ENCODE results near the gene ARL5C.

Gene ARL5C

DNA sequence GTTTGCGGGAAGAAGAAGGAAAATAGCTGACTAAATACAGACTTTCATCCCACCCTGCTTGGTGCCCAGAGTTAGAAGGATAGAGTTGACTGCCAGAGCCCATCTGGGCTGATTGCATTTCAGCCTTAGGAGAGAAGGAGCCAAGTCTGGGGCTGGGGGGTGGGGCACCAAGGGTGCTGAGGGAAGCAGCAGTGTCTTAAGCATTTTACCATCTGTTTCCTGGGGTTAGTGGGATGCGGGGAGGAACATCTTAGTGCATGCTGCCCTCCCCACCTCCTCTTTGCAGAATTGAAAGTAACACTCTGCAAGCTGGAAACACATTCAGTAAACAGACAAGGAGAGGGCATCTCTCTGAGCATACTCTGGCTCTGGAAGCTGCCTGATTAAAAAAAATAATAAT, 1.5 kb upstream of the ARL5C start:
- H3K4me3 ChIP-seq (ENCODE audit: low read length): no peak overlapping the region
- no peak for TF ChIP-seq CTCF (IDR thresholded peaks at IDR 0.05; ENCODE audit: insufficient read depth, low read depth, low read length, missing control alignments)
- DNase-seq (ENCODE audit: low read depth): no peak

- peak; percentile 42 for DNase-seq (ENCODE audit: low read depth)
- no peak for TF ChIP-seq CTCF (IDR thresholded peaks at IDR 0.05; ENCODE audit: insufficient read depth, low read depth, low read length, missing control alignments)
- H3K4me3 ChIP-seq (ENCODE audit: low read length): no peak overlapping the region
Observed at GRCh38 chr17:39166437-39167335, 725 bp upstream of the ARL5C start.

DNA sequence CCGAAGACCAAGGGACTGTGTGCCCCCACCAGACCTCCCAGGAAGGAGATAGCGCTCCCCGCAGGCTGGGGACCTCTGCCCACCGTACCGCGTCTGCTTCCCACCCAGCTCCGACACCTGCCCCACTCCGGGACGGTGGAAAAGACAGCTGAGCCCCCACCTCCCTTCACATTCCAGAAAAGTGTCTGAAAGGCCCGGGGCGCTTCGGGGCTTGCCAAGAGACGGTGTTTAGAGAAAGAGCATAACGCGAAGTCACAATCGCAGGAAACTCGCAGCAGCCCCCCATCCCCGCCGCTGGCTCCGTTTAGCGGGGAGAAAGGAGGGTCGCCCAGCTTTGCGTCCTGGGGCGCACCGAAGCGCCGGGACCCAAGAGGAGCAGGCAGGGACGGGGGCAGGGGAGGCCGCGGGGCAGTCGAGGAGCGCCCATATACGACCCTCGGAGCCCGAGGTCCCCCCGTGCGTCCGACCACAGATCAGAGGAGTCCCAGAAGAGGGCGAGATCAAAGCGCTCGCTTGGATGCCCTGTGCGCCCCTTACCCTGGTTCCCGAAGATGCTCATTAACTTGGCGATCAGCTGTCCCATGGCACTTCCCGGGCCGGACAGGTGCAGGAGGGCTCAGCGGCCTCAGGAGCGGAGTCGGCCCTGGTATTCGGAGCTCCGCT, 652 bp downstream of the ARL5C start:
- no peak for DNase-seq (ENCODE audit: low read depth)
- H3K4me3 ChIP-seq (ENCODE audit: low read length): peak overlapping the region; percentile 0
- no peak for TF ChIP-seq CTCF (IDR thresholded peaks at IDR 0.05; ENCODE audit: insufficient read depth, low read depth, low read length, missing control alignments)

DNA sequence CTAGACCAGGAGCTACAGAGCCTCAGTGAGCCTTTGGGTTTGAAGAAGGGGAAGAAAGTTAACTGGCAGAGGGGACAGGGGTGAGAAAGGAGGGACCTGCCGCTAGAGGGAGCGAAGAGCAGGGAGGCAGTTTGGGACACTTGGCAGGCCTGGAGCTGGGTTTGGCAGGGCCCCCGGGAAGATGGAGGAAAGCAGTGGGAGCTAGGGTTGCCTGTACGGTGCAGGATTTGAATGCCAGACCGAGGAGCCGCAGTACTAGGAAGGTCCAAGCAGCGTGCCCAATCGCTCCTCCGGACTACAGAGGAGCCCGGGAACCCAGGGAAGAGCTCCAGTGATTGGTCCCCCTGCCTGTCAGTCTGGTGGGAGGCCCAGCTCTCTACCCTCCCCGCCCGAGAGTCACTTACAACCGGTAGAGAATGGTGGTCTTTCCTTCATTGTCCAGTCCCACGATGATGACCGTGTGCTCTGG, 1.3 kb downstream of the ARL5C start:
- peak overlapping the region; percentile 0 for H3K4me3 ChIP-seq (ENCODE audit: low read length)
- TF ChIP-seq CTCF (IDR thresholded peaks at IDR 0.05; ENCODE audit: insufficient read depth, low read depth, low read length, missing control alignments): peak; percentile 90
- peak; percentile 80 for DNase-seq (ENCODE audit: low read depth)

DNA sequence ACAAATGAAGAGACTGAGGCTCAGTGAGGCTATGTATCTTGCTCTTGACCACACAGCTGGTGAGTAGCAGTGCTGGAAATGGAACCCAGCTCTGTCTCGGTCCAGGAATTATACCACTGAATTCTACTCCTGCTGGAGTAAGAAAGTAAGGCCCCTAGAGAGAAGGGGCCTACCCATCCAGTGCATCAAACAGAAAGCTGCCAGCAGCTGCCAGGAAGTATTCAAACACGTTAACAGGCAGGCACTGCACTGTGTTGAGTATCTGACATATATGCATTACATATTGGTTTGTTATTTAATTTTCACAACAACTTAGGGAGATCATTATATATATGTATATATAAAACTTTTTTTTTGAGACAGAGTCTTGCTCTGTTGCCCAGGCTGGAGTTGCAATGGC, 4.0 kb downstream of the ARL5C start:
- no peak for DNase-seq (ENCODE audit: low read depth)
- H3K4me3 ChIP-seq (ENCODE audit: low read length): no peak overlapping the region
- no peak for TF ChIP-seq CTCF (IDR thresholded peaks at IDR 0.05; ENCODE audit: insufficient read depth, low read depth, low read length, missing control alignments)

DNA sequence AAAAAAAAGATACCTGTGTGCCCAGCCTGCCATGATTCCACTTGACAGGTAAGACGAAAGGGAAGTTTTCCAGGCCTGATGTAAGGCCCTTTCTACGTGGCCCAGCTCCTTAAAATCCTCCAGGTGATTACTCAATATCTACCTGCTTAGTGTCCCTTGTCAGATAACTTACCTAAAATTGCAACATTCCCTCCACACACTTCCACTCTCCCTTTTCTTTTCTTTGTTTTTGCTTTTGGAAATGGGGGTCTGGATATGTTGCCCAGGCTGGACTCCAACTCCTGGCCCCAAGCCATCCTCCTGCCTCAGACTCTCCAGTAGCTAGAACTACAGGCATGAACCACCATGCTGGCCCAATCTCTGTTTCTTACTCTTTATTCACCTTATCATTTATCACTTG, 7.3 kb downstream of the ARL5C start:
- DNase-seq (ENCODE audit: low read depth): no peak
- TF ChIP-seq CTCF (IDR thresholded peaks at IDR 0.05; ENCODE audit: insufficient read depth, low read depth, low read length, missing control alignments): no peak
- no peak overlapping the region for H3K4me3 ChIP-seq (ENCODE audit: low read length)
